ENCODE data around the gene RNF130. TPM values are rescaled to one million over a fixed set of nuclear protein-coding genes. Genes with fewer than 3 reads are reported as not detected.
"Not testable (repeated sequence)": the region's sequence is repeated elsewhere in the genome, so short reads cannot be mapped to it uniquely, and the experiment has no call there.

Gene RNF130
- total RNA-seq, 3 donors from 2014 or later = 36.1 to 75.7 (median 56.1) TPM

GRCh38 chr5:180001742-180002141 lies 69.8 kb downstream of the RNF130 start:
- ATAC-seq (no peak), DNase-seq (no peak)
- no peak for TF ChIP-seq CTCF (IDR thresholded peaks at IDR 0.05)
- Histone ChIP-seq H3K4me1 (ENCODE audit: low read depth) (no peaks in the 10 kb centered on the region), H3K36me3 (ENCODE audit: low read depth) (no peaks in the 10 kb centered on the region), H3K4me3 (no peak overlapping the region), H3K9me3 (no peaks in the 10 kb centered on the region)
- intact Hi-C loops (cut with DNase I, micrococcal nuclease) = no loop called here

- TF ChIP-seq CTCF (IDR thresholded peaks at IDR 0.05) = no peak
- intact Hi-C loops (cut with DNase I, micrococcal nuclease) = no loop called here
- ATAC-seq (no peak), DNase-seq (no peak)
- no peaks in the 10 kb centered on the region for H3K4me1 ChIP-seq (ENCODE audit: low read depth)
- H3K4me3 ChIP-seq = no peak overlapping the region
- H3K9me3 ChIP-seq = no peaks in the 10 kb centered on the region
- no peaks in the 10 kb centered on the region for H3K36me3 ChIP-seq (ENCODE audit: low read depth)
Observed at GRCh38 chr5:180001136-180001535, 70.4 kb downstream of the RNF130 start.

GRCh38 chr5:179998485-179998884 lies 73.1 kb downstream of the RNF130 start:
- H3K36me3 ChIP-seq (ENCODE audit: low read depth) = no peaks in the 10 kb centered on the region
- no peaks in the 10 kb centered on the region for H3K9me3 ChIP-seq
- ATAC-seq (no peak), DNase-seq (no peak)
- H3K4me3 ChIP-seq = no peak overlapping the region
- intact Hi-C loops (cut with DNase I, micrococcal nuclease) = no loop called here
- H3K4me1 ChIP-seq (ENCODE audit: low read depth) = no peaks in the 10 kb centered on the region
- TF ChIP-seq CTCF (IDR thresholded peaks at IDR 0.05) = no peak

- TF ChIP-seq CTCF (IDR thresholded peaks at IDR 0.05) = no peak
- DNase-seq (no peak), ATAC-seq (no peak)
- intact Hi-C loops (cut with DNase I, micrococcal nuclease) = no loop called here
- Histone ChIP-seq H3K4me1 (ENCODE audit: low read depth) (no peaks in the 10 kb centered on the region), H3K9me3 (no peaks in the 10 kb centered on the region), H3K4me3 (no peak overlapping the region), H3K36me3 (ENCODE audit: low read depth) (no peaks in the 10 kb centered on the region)
Observed at GRCh38 chr5:179994583-179995323, 76.8 kb downstream of the RNF130 start.

GRCh38 chr5:179992855-179993254 lies 78.7 kb downstream of the RNF130 start:
- H3K4me1 ChIP-seq (ENCODE audit: low read depth); H3K4me3 ChIP-seq; DNase-seq; ATAC-seq; intact Hi-C loops (cut with DNase I, micrococcal nuclease); H3K36me3 ChIP-seq (ENCODE audit: low read depth); H3K9me3 ChIP-seq: not testable (repeated sequence)

- no peak for TF ChIP-seq CTCF (IDR thresholded peaks at IDR 0.05)
- no peak overlapping the region for H3K4me3 ChIP-seq
- intact Hi-C loops (cut with DNase I, micrococcal nuclease) = no loop called here
Observed at GRCh38 chr5:179991106-179991505, 80.5 kb downstream of the RNF130 start.

GRCh38 chr5:179990525-179990924 lies 81.0 kb downstream of the RNF130 start:
- intact Hi-C loops (cut with DNase I, micrococcal nuclease); DNase-seq; ATAC-seq; H3K4me3 ChIP-seq; H3K36me3 ChIP-seq (ENCODE audit: low read depth); H3K9me3 ChIP-seq; H3K4me1 ChIP-seq (ENCODE audit: low read depth): not testable (repeated sequence)

More at GRCh38 chr5:179991106-179991505, 80.5 kb downstream of the RNF130 start:
- no peaks in the 10 kb centered on the region for H3K9me3 ChIP-seq
- ATAC-seq = no peak
- no peak for DNase-seq
- no peaks in the 10 kb centered on the region for H3K4me1 ChIP-seq (ENCODE audit: low read depth)
- no peaks in the 10 kb centered on the region for H3K36me3 ChIP-seq (ENCODE audit: low read depth)
